ENCODE data around the gene SGO2. TPM values are rescaled to one million over a fixed set of nuclear protein-coding genes. Genes with fewer than 3 reads are reported as not detected.

Gene SGO2
- total RNA-seq, 1 donor from 2014 or later, result 0.96 TPM

DNA sequence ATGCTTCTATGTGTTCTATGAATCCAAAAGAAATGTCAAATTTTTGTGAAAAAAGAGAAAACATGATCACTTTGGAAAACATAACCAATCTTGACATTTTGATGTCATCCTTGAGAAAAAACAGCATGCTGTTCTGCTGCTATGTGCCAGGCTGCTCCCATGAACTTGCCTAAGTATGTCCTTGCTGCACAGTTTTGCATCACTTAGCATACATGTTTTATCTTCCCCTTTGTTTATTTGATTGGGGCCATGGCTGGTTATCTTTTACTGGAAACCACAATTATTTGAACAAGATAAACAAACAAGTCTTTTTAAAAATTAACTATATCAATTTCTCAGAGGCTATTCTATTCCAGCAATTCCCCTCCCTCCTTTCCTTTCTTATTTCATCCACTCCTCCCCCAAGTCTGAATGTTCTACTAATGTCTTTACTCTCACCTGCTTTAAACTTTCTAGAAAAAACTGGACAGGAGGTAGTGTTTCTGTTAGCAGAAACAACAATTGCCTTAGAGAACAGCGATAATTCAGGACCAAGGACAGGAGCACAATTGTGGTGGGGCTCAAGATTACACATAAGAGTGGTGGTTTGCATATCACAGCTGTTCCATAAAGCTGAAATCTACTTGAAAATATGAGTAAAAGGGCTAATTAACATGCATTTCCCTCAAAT is 66.5 kb downstream of the SGO2 start:
- Histone ChIP-seq H3K27me3 (no peaks in the 10 kb centered on the region), H3K4me1 (no peaks in the 10 kb centered on the region), H3K36me3 (peaks cover 0 to 6% of the 10 kb centered on the region in 2 donors), H3K27ac (no peak overlapping the region), H3K9me3 (no peaks in the 10 kb centered on the region), H3K4me3 (no peak overlapping the region)
- TF ChIP-seq, protein P1, sequence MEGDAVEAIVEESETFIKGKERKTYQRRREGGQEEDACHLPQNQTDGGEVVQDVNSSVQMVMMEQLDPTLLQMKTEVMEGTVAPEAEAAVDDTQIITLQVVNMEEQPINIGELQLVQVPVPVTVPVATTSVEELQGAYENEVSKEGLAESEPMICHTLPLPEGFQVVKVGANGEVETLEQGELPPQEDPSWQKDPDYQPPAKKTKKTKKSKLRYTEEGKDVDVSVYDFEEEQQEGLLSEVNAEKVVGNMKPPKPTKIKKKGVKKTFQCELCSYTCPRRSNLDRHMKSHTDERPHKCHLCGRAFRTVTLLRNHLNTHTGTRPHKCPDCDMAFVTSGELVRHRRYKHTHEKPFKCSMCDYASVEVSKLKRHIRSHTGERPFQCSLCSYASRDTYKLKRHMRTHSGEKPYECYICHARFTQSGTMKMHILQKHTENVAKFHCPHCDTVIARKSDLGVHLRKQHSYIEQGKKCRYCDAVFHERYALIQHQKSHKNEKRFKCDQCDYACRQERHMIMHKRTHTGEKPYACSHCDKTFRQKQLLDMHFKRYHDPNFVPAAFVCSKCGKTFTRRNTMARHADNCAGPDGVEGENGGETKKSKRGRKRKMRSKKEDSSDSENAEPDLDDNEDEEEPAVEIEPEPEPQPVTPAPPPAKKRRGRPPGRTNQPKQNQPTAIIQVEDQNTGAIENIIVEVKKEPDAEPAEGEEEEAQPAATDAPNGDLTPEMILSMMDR (IDR thresholded peaks at IDR 0.05), result no peak
- DNase-seq (ENCODE audit: low spot score in 2 of 2), result no peak
- intact Hi-C loops (cut with DNase I), result no loop called here

DNA sequence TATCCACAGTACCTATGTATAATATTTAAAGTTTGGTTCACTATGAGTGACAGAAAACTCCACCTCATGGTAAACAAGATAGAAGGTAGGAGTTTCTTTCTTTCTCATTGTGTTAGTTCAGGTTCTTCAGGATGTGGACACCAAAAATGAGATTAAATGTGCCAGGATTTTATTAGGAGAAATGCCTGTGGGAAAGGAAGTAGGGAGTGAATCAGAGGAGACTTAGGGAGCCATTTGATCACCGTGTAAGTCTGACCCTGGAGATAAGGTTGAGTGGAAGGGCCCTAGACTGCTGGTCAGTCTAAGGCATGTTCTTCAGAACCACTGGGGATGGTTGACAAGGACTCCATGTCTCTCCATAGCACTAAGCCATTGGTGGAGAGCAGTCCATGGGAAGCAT is 67.9 kb downstream of the SGO2 start:
- H3K36me3 ChIP-seq, result peaks cover 0 to 6% of the 10 kb centered on the region in 2 donors
- H3K4me3 ChIP-seq, result no peak overlapping the region
- H3K27ac ChIP-seq, result no peak overlapping the region
- no peaks in the 10 kb centered on the region for H3K27me3 ChIP-seq
- H3K9me3 ChIP-seq, result no peaks in the 10 kb centered on the region
- DNase-seq (ENCODE audit: low spot score in 2 of 2), result no peak
- intact Hi-C loops (cut with DNase I), result no loop called here
- TF ChIP-seq, protein P1 (IDR thresholded peaks at IDR 0.05), result no peak
- H3K4me1 ChIP-seq, result no peaks in the 10 kb centered on the region

DNA sequence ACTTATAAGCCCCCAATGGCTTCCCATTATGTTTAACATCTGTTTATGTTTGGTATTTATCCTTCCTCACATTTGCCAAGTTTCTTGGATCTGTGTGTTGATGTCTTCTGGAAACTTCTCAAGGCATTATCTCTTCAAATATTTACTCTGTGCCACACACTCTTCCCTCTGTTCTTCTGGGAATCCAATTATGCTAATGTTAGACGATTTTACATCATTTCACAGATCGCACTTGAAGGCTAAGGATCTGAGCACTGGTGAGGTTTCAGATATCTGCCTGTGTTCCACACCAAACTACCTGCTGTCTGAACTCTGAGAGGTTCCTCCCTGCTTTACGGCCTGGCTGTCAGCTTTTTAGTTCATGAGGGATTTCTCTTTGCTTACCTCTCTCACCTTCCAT is 69.9 kb downstream of the SGO2 start:
- intact Hi-C loops (cut with DNase I), result no loop called here
- no peaks in the 10 kb centered on the region for H3K9me3 ChIP-seq
- H3K4me1 ChIP-seq, result no peaks in the 10 kb centered on the region
- DNase-seq (ENCODE audit: low spot score in 2 of 2), result no peak
- no peak overlapping the region for H3K4me3 ChIP-seq
- H3K36me3 ChIP-seq, result peaks cover 0 to 6% of the 10 kb centered on the region in 2 donors
- TF ChIP-seq, protein P1 (IDR thresholded peaks at IDR 0.05), result no peak
- no peak overlapping the region for H3K27ac ChIP-seq
- H3K27me3 ChIP-seq, result no peaks in the 10 kb centered on the region

DNA sequence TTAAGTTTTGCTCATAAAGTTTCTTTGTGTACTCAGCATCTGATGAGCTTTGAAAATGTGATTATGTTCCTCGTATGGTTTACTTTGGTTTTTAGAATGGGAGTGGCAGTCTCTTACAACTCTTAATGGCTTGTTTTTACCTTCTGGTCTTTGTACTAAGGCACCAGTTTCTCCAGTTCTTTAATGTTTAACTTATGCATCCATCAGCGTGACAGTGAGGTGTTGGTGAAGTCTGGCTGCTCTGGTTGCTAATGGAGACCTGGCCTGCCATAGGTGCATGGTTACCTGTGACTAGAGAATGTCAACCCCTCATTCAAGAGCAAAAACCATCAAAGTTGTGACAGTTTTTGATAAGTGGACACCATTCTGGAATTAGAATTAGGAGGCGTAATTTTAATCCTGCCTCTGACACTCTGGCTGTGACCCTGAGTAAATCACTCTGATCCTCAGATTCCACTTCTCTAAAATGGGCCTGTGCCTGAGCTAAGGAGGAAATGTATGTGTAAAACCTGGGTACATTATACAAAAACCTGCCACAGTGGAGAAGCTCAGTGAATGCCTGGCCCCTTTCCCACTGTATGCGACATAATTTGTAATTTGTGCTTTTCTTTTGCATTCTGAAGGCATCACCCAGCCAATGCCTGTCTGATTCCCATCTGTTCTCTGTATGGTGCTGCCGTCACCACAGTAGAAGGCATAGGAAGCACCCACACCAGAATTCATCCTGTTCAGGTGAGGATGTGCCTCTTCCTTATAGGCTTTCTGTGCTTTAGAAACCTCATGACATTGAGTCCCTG is 71.0 kb downstream of the SGO2 start:
- no peak for DNase-seq (ENCODE audit: low spot score in 2 of 2)
- H3K4me1 ChIP-seq, result no peaks in the 10 kb centered on the region
- intact Hi-C loops (cut with DNase I), result no loop called here
- H3K27me3 ChIP-seq, result no peaks in the 10 kb centered on the region
- TF ChIP-seq, protein P1 (IDR thresholded peaks at IDR 0.05), result no peak
- H3K4me3 ChIP-seq, result no peak overlapping the region
- no peak overlapping the region for H3K27ac ChIP-seq
- no peaks in the 10 kb centered on the region for H3K9me3 ChIP-seq
- peaks cover 0 to 6% of the 10 kb centered on the region in 2 donors for H3K36me3 ChIP-seq

DNA sequence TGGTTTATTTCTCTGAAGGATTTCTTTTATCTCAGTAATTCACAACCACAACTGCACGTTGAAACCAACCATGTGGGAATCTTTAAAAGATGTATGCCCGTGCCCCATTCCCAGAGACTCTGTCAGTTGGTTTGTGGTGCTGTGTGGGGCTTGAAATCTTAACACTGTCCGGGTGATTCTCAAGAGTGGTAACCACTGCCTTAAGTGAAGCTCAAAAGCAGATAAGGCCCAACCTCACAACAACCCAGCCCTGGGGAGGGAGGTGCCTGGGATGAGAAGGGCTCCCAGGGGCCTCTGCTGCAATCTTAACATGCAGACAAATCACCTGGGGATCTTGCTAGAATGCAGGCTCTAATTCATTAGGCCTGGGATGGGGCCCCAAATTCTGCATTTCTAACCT is 73.2 kb downstream of the SGO2 start:
- intact Hi-C loops (cut with DNase I), result no loop called here
- no peaks in the 10 kb centered on the region for H3K27me3 ChIP-seq
- TF ChIP-seq, protein P1 (IDR thresholded peaks at IDR 0.05), result no peak
- no peaks in the 10 kb centered on the region for H3K9me3 ChIP-seq
- no peak for DNase-seq (ENCODE audit: low spot score in 2 of 2)
- peaks cover 0 to 6% of the 10 kb centered on the region in 2 donors for H3K36me3 ChIP-seq
- H3K4me1 ChIP-seq, result no peaks in the 10 kb centered on the region
- no peak overlapping the region for H3K27ac ChIP-seq
- no peak overlapping the region for H3K4me3 ChIP-seq
